ENCODE measurements around the gene UBD.

DNA sequence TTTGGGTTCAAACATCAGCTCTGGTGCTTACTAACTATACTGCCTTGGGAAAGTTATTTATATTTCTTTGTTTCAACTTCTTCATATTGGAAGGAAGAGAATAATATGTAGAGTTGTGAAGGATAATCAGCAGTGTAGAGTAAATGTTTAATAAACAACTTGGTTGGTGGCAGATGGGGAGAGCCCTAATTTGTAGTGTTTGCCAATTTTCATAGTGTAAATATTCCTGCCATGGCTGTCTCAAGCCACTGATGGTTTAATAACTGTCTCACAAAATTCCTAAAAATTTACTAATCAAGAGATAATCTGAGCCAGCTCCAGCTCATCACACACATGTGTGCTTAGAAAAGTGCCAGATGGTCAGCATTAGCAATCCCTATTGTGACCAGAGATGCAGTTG, 25.3 kb upstream of the UBD start, which contains the start of gene OR2H2:
- TF ChIP-seq, protein P1, sequence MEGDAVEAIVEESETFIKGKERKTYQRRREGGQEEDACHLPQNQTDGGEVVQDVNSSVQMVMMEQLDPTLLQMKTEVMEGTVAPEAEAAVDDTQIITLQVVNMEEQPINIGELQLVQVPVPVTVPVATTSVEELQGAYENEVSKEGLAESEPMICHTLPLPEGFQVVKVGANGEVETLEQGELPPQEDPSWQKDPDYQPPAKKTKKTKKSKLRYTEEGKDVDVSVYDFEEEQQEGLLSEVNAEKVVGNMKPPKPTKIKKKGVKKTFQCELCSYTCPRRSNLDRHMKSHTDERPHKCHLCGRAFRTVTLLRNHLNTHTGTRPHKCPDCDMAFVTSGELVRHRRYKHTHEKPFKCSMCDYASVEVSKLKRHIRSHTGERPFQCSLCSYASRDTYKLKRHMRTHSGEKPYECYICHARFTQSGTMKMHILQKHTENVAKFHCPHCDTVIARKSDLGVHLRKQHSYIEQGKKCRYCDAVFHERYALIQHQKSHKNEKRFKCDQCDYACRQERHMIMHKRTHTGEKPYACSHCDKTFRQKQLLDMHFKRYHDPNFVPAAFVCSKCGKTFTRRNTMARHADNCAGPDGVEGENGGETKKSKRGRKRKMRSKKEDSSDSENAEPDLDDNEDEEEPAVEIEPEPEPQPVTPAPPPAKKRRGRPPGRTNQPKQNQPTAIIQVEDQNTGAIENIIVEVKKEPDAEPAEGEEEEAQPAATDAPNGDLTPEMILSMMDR (conservative IDR thresholded peaks at IDR 0.05; ENCODE audit: low read depth, low read length): no peak
- TF ChIP-seq EZH2 (IDR thresholded peaks at IDR 0.05; ENCODE audit: low read length, unreplicated experiment): no peak

Measured in PC-3 (cell line).